Measurements from ENCODE around the gene BRINP3. TPM values are rescaled to one million over a fixed set of nuclear protein-coding genes. Genes with fewer than 3 reads are reported as not detected.

Gene BRINP3
- total RNA-seq, 1 experiment from 2014 or later, result not detected

- Histone ChIP-seq H3K27me3 (ENCODE audit: insufficient read depth, low read length) (no peaks in the 10 kb centered on the region), H2BK12ac (ENCODE audit: insufficient read length, low read depth, low read length) (no peak overlapping the region), H3K4ac (ENCODE audit: low read depth, low read length) (no peak overlapping the region), H3K14ac (ENCODE audit: insufficient read depth, low read length) (no peak overlapping the region), H3K23ac (ENCODE audit: insufficient read length, low read depth, low read length) (no peak overlapping the region), H3K23me2 (ENCODE audit: insufficient read length, low read depth, low read length, poor library complexity, severe bottlenecking) (no peaks in the 10 kb centered on the region), H3K79me2 (ENCODE audit: insufficient read depth, low read length) (no peaks in the 10 kb centered on the region), H3K56ac (ENCODE audit: insufficient read length, low read depth, low read length) (no peak overlapping the region), H4K91ac (ENCODE audit: insufficient read length, low read depth, low read length) (no peak overlapping the region), H2BK15ac (ENCODE audit: low read depth, low read length) (no peak overlapping the region), H2AK5ac (ENCODE audit: insufficient read length, low read length) (no peak overlapping the region), H4K5ac (ENCODE audit: insufficient read length, low read depth, low read length) (no peak overlapping the region), H3K27ac (ENCODE audit: insufficient read length, low read depth, low read length) (no peak overlapping the region), H4K8ac (replicated peaks; ENCODE audit: insufficient read length, low read depth, low read length) (no peak overlapping the region), H3K4me1 (ENCODE audit: insufficient read depth, low read length) (no peaks in the 10 kb centered on the region), H2AFZ (ENCODE audit: low read length) (no peak overlapping the region), H2BK20ac (ENCODE audit: low read depth, low read length, poor library complexity, severe bottlenecking) (no peak overlapping the region), H3K18ac (ENCODE audit: insufficient read length, low read depth, low read length) (no peak overlapping the region), H2BK120ac (ENCODE audit: low read depth, low read length, poor library complexity, severe bottlenecking) (no peak overlapping the region), H2BK5ac (ENCODE audit: insufficient read length, low read length) (no peak overlapping the region), H3K9ac (ENCODE audit: extremely low read depth, insufficient read length, low read length) (no peak overlapping the region), H3K79me1 (ENCODE audit: insufficient read depth, low read depth, low read length, poor library complexity, severe bottlenecking) (no peaks in the 10 kb centered on the region), H4K20me1 (ENCODE audit: control insufficient read depth, insufficient read depth, insufficient read length) (no peaks in the 10 kb centered on the region), H3K9me3 (ENCODE audit: control insufficient read depth, low read depth, low read length) (no peaks in the 10 kb centered on the region), H3T11ph (ENCODE audit: low read length) (no peak overlapping the region), H3K4me2 (ENCODE audit: insufficient read depth, insufficient read length, low read length) (no peak overlapping the region)
- no CpG with 5 or more reads among the region's 3 CpGs for WGBS (ENCODE audit: extremely low coverage, insufficient read length, low lambda C conversion rate)
- Mint-ChIP-seq H3K36me3 (ENCODE audit: insufficient read depth in 1 of 3, low read depth in 3 of 3) (no peaks in the 10 kb centered on the region), H3K27ac (no peak overlapping the region), H3K4me1 (no peaks in the 10 kb centered on the region), H3K27me3 (ENCODE audit: low read depth) (no peaks in the 10 kb centered on the region), H3K9me3 (no peaks in the 10 kb centered on the region), H3K4me3 (no peak overlapping the region)
- DNase-seq, result no peak
- TF ChIP-seq, protein P1, sequence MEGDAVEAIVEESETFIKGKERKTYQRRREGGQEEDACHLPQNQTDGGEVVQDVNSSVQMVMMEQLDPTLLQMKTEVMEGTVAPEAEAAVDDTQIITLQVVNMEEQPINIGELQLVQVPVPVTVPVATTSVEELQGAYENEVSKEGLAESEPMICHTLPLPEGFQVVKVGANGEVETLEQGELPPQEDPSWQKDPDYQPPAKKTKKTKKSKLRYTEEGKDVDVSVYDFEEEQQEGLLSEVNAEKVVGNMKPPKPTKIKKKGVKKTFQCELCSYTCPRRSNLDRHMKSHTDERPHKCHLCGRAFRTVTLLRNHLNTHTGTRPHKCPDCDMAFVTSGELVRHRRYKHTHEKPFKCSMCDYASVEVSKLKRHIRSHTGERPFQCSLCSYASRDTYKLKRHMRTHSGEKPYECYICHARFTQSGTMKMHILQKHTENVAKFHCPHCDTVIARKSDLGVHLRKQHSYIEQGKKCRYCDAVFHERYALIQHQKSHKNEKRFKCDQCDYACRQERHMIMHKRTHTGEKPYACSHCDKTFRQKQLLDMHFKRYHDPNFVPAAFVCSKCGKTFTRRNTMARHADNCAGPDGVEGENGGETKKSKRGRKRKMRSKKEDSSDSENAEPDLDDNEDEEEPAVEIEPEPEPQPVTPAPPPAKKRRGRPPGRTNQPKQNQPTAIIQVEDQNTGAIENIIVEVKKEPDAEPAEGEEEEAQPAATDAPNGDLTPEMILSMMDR (conservative IDR thresholded peaks at IDR 0.05), result no peak
Measured at GRCh38 chr1:190327271-190327670, 150.4 kb downstream of the BRINP3 start.
